Measurements from ENCODE around the gene GOLGA8G. TPM values are rescaled to one million over a fixed set of nuclear protein-coding genes. Genes with fewer than 3 reads are reported as not detected.
"Not testable (repeated sequence)": the region's sequence is repeated elsewhere in the genome, so short reads cannot be mapped to it uniquely, and the experiment has no call there.

Gene GOLGA8G, protein sequence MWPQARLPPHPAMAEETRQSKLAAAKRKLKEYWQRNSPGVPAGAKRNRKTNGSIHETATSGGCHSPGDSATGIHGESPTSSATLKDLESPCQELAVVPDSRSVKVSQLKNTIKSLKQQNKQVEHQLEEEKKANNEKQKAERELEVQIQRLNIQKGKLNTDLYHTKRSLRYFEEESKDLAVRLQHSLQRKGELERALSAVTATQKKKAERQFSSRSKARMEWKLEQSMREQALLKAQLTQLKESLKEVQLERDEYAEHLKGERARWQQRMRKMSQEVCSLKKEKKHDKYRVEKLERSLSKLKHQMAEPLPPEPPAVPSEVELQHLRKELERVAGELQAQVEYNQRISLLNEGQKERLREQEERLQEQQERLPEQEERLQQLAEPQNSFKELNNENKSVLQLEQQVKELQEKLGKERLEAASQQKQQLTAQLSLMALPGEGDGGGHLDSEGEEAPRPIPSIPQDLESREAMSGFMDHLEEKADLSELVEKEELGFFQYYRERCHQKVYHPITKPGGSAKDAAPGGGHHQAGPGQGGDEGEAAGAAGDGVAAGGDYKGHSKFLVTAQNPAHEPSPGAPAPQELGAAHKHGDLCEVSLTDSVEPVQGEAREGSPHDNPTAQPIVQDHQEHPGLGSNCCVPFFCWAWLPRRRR
- total RNA-seq (not detected), total RNA-seq (0 reads per million in 2 donors)

DNA sequence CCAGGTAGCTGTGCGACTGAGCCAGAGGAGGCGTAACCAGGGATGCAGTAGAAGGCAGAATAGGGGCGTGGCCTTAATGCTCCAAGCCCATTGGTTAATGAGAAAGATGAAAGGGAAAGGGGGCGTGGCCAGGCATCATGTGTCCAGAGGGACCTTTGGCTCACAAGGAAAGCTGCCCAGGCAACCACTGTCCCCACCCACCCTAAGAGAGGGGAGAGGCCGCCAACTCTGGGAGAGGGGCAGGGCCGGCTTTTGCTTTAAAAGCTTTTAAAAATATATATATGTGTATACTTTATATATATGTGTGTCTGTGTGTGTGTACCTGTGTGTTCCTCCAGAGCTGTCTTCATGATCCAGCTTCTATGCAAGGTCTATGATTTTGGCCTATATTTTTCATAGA is at the start of gene GOLGA8G:
Gene GOLGA8G, minus strand, starts transcription at position 18 of the 400 bp plus-strand sequence. CDS start 62 bp downstream, outside the sequence.
- H3K4me3 Mint-ChIP-seq; H3K4me1 Mint-ChIP-seq; DNase-seq; H3K27me3 Mint-ChIP-seq; H3K27ac Mint-ChIP-seq; ATAC-seq; H3K9me3 ChIP-seq (ENCODE audit: control insufficient read depth, low read length, poor library complexity, severe bottlenecking); H3K36me3 Mint-ChIP-seq (ENCODE audit: low read depth): not testable (repeated sequence)

DNA sequence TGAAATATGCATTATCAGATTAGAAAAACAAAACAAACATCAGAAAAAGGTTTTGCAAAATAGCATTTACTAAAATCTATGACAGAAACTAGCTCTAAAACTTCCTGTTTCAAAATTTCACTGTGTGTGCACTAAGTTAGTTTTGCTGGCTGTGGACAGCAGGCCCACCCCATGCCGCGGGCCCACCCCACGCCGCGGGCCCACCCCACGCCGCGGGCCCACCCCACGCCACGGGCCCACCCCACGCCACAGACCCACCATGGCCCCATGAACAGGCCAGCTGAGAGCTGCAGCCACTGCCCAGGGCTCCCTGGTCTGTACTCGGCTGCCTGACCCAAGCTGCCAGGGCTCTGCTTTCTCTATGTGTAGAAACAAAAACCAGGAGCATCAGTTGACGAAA is 40.6 kb upstream of the GOLGA8G start:
- not testable (repeated sequence) for H3K27ac Mint-ChIP-seq; ATAC-seq; H3K4me1 Mint-ChIP-seq; H3K4me3 Mint-ChIP-seq; DNase-seq; H3K36me3 Mint-ChIP-seq (ENCODE audit: low read depth); H3K9me3 ChIP-seq (ENCODE audit: control insufficient read depth, low read length, poor library complexity, severe bottlenecking); H3K27me3 Mint-ChIP-seq

DNA sequence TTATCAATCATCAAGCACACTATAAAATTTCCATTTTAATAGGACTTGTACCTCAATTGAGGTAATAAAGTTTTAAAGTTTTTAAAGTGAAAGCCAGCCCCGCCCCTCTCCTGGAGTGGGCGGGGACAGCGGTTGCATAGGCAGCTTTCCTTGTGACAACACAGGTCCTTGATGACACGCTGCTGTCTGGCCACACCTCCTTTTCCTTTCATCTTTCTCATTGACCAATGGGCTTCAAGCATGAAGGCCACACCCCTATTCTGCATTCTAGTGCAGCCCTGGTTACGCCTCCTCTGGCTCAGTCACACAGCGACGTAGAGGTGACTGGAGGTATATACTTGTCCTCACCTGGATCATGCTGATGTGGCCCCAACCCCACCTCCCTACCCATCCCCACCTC is 20.5 kb upstream of the GOLGA8G start, which contains the start of gene GOLGA6L25:
Gene GOLGA6L25, plus strand, starts transcription at position 301 of the 400 bp plus-strand sequence. Its CDS starts 61 bp downstream, at position 362.
- not testable (repeated sequence) for H3K4me3 Mint-ChIP-seq; H3K27me3 Mint-ChIP-seq; H3K27ac Mint-ChIP-seq; H3K4me1 Mint-ChIP-seq; DNase-seq; H3K9me3 ChIP-seq (ENCODE audit: control insufficient read depth, low read length, poor library complexity, severe bottlenecking); H3K36me3 Mint-ChIP-seq (ENCODE audit: low read depth); ATAC-seq

DNA sequence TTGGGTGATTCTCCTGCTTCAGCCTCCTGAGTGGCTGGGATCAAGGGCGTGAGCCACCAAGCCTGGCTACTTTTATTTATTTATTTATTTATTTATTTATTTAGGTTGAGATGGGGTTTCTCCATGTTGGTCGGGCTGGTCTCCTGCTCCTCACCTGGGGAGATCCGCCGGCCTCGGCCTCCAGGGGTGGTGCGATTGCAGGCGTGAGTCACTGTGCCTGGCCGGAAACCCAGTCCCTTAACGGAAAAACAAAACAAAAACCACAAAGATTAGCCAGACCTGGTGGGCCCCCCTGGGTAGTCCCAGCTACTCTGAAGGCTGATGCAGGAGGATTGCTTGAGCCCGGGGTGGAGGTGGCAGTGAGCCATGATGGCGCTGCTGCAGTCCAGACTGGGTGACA is 17.6 kb downstream of the GOLGA8G start:
- not testable (repeated sequence) for H3K36me3 Mint-ChIP-seq (ENCODE audit: low read depth); DNase-seq; H3K27ac Mint-ChIP-seq; H3K27me3 Mint-ChIP-seq; H3K9me3 ChIP-seq (ENCODE audit: control insufficient read depth, low read length, poor library complexity, severe bottlenecking); H3K4me1 Mint-ChIP-seq; H3K4me3 Mint-ChIP-seq; ATAC-seq

DNA sequence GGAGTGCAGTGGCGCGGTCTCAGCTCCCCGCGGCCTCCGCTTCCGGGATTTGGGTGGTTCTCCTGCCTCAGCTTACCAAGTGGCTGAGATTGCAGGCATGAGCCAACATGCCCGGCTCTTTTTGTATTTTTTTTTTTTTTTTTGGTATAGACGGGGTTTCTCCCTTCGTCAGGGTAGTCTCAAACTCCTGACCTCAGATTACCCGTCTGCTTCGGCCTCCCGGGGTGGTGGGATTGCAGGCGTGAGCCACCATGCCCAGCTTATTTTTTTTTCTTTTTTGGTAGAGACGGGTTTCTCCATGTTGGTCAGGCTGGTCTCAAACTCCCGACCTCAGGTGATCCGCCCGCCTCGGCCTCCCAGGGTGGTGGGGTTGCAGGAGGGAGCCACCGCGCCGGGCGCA is 18.6 kb downstream of the GOLGA8G start:
- ATAC-seq; H3K4me3 Mint-ChIP-seq; H3K9me3 ChIP-seq (ENCODE audit: control insufficient read depth, low read length, poor library complexity, severe bottlenecking); DNase-seq; H3K36me3 Mint-ChIP-seq (ENCODE audit: low read depth); H3K4me1 Mint-ChIP-seq; H3K27ac Mint-ChIP-seq; H3K27me3 Mint-ChIP-seq: not testable (repeated sequence)

DNA sequence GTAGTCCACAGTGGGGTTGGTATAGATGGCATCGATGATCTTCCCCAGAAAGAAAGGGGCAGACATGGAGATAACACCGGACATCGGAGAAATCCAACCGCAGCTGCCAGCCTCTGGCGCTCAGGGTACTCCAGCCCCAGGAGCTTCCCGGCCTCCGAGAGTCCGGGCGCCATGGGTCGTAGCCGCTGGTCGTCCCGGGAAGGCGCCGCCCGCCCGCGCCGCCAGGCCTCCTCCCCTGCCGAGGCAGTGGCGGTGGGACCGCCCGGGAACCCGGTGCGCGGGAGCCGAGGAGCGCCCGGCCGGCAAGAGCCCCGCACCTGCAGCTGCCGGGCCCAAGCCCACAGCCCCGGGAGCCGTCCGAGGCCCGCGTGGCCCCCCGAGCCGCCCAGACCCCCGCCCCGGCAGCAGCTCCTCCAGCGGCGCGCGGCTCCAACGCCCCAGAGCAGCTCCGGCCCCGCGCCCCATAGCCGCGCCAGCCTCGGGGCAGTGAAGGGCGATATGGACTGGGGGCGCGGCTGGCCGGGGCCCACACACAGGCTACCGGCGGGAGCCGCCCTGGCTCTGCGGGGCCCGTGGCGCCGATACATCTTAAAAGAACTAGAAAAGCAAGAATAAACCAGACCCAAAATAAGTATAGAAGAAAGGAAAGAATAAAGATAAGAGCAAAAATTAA is 24.4 kb downstream of the GOLGA8G start:
- not testable (repeated sequence) for H3K4me3 Mint-ChIP-seq; H3K4me1 Mint-ChIP-seq; DNase-seq; ATAC-seq; H3K27ac Mint-ChIP-seq; H3K9me3 ChIP-seq (ENCODE audit: control insufficient read depth, low read length, poor library complexity, severe bottlenecking); H3K27me3 Mint-ChIP-seq; H3K36me3 Mint-ChIP-seq (ENCODE audit: low read depth)

DNA sequence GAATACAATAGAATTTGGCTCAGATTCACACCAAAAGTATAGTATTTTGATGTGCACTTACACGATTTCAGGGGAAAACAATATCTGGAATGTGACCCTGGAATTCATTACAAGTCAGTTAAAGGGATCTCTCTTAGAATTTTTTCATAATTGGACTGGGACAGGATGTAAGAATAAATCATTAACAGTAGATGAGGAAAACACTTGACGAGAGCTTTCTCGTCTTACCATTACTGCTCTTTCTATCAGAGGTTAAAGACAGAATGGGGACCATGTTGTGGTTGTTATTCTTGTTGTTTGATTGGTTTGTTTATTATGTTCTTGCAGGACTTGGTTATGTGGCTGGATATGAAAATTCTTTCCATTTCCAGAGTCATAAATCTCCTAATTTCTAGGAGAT is 51.4 kb downstream of the GOLGA8G start:
- not testable (repeated sequence) for DNase-seq; H3K36me3 Mint-ChIP-seq (ENCODE audit: low read depth); H3K27me3 Mint-ChIP-seq; H3K9me3 ChIP-seq (ENCODE audit: control insufficient read depth, low read length, poor library complexity, severe bottlenecking); ATAC-seq; H3K4me3 Mint-ChIP-seq; H3K27ac Mint-ChIP-seq; H3K4me1 Mint-ChIP-seq

Other genes starting within 250 kb of the GOLGA8G start
- 10 to 100 TPM; 32.9 to 39.1 TPM for gene HERC2, start 210.8 kb downstream of the GOLGA8G start, total RNA-seq
- gene GOLGA6L24, start 174.9 kb downstream of the GOLGA8G start, total RNA-seq = not detected
- not detected for gene GOLGA8F, start 154.3 kb downstream of the GOLGA8G start, total RNA-seq
- gene GOLGA6L25, start 20.6 kb upstream of the GOLGA8G start, total RNA-seq = not detected
- gene GOLGA8M, start 179.4 kb upstream of the GOLGA8G start, total RNA-seq = 1 to 10 TPM in 1 of 2 donors, not detected in 1; 1.0 TPM